Measurements from ENCODE around the gene TXNDC12. TPM values are rescaled to one million over a fixed set of nuclear protein-coding genes. Genes with fewer than 3 reads are reported as not detected.
A peak's percentile ranks its signal among the peaks of the same experiment; 100 is the strongest.

Gene TXNDC12
- total and polyA plus RNA-seq, 9 of the 15 experiments (the other 6 are each of a cell fraction or from before 2014, with no cell fraction given) = 17.0 to 60.8 (median 37.8) TPM

GRCh38 chr1:52060822-52061221, 5.8 kb upstream of the TXNDC12 start (continued):
- TF ChIP-seq ZNF764 (CRISPR knock-in tag; IDR thresholded peaks at IDR 0.05; ENCODE audit: low read depth) = no peak
- peak; percentile 75 for TF ChIP-seq ZKSCAN1 (IDR thresholded peaks at IDR 0.05; ENCODE audit: low read depth, low read length)

- H3K9me1 ChIP-seq (ENCODE audit: control insufficient read depth, insufficient read depth, low read length) = no peaks in the 10 kb centered on the region
- no peak overlapping the region for H3K9ac ChIP-seq (ENCODE audit: insufficient read depth in 1 of 2, low read depth in 2 of 2, low read length in 2 of 2)
- ChIA-PET CTCF (ENCODE audit: low intra/inter-chr PET ratio) (no interaction called here), POLR2A (interaction anchor here (0.6 to 2.3 kb wide), 9 partner anchors 9 to 148 kb away, joined by 3 to 12 read pairs (median 3); no protein-coding TSS in a partner anchor)
- no peak overlapping the region for H3K27ac ChIP-seq (ENCODE audit: extremely low read depth, low read depth, low read length)
- ATAC-seq = no peak
- no peak overlapping the region for H2AFZ ChIP-seq (ENCODE audit: low read depth, low read length)
- peaks cover 60% of the 10 kb centered on the region for H3K36me3 ChIP-seq (ENCODE audit: control insufficient read depth, insufficient read depth, low read length)
- no TSS peak for BruUV-seq (replicated peaks)
- H3K4me3 ChIP-seq = no peak overlapping the region
- no peaks in the 10 kb centered on the region for H3K9me3 ChIP-seq (replicated peaks; ENCODE audit: control insufficient read depth, insufficient read depth, low read depth, low read length)
- DNase-seq (ENCODE audit: extremely low read depth in 1 of 4, low spot score in 3 of 4) = no peak
- H3K4me2 ChIP-seq (ENCODE audit: insufficient read depth, low read length) = no peak overlapping the region
- no peaks in the 10 kb centered on the region; a peak in 1 of 5 replicates for H3K27me3 ChIP-seq (ENCODE audit: control insufficient read depth in 2 of 2, insufficient read depth in 2 of 2, low read length in 2 of 2)
- intact Hi-C loops (cut with micrococcal nuclease) = loop anchor here (5.0 kb wide), 1 partner anchor 492 kb away; the partner anchor contains the start of gene TUT4
- TF ChIP-seq ATF3 (IDR thresholded peaks at IDR 0.05) = peak; percentile 67
- no peak for TF ChIP-seq ATF3 (CRISPR knock-in tag; conservative IDR thresholded peaks at IDR 0.05)
- TF ChIP-seq CEBPG (CRISPR knock-in tag; IDR thresholded peaks at IDR 0.05) = no peak
- peak; percentile 40 to 56; a peak in 2 of 4 replicates for TF ChIP-seq CEBPG (tag; conservative IDR thresholded peaks at IDR 0.05 in 1 of 2, IDR thresholded peaks at IDR 0.05 in 1 of 2)
- no peak for TF ChIP-seq E2F1 (CRISPR knock-in tag; IDR thresholded peaks at IDR 0.05)
- no peak for TF ChIP-seq XRCC4 (IDR thresholded peaks at IDR 0.05; ENCODE audit: extremely low read depth, insufficient read depth, insufficient read length)
- TF ChIP-seq ZFP30 (CRISPR knock-in tag; IDR thresholded peaks at IDR 0.05; ENCODE audit: borderline replicate concordance) = no peak
- TF ChIP-seq MED1 (CRISPR knock-in tag; IDR thresholded peaks at IDR 0.05; ENCODE audit: borderline replicate concordance) = no peak
- peaks cover 70% of the 10 kb centered on the region for H3K79me2 ChIP-seq (ENCODE audit: control insufficient read depth, insufficient read depth, low read length)
- FAIRE-seq = no peak
- peaks cover 4 to 11% of the 10 kb centered on the region in 2 experiments for H3K4me1 ChIP-seq (replicated peaks in 1 of 2; ENCODE audit: control insufficient read depth in 2 of 2, insufficient read depth in 2 of 2, low read length in 2 of 2)
- H4K20me1 ChIP-seq (replicated peaks; ENCODE audit: control insufficient read depth, insufficient read depth, low read length) = no peaks in the 10 kb centered on the region
- 89% methylated on average over 1 of the region's 1 CpG for WGBS (ENCODE audit: insufficient coverage, low coverage, missing lambda C conversion rate)
- in situ Hi-C loops (cut with MboI) = no loop called here
Observed at GRCh38 chr1:52059888-52060287, 4.9 kb upstream of the TXNDC12 start.
